HepG2 (cell line): ENCODE data around the gene TUBB4B. TPM values are rescaled to one million over a fixed set of nuclear protein-coding genes. Genes with fewer than 3 reads are reported as not detected.
A peak's percentile ranks its signal among the peaks of the same experiment; 100 is the strongest.

ENCODE experiments used
- ATAC-seq: fragments of 200-7000 bp; cut with Tn5 transposase; 3 replicates; pipeline ENCODE4 v1.9.1; 2020; ENCODE audit warnings: mild to moderate bottlenecking, moderate library complexity
- BruUV-seq: library from RNA; stranded (reverse); fragments of 400-500 nt; replicated peaks from 2 replicates; lab custom pipeline; 2021; lab: Mats Ljungman, UMichigan
- CTCF ChIA-PET: fragments of 300-600 bp; formaldehyde crosslinking; extraction: SDS; loops from one replicate; lab custom pipeline; 2021; ENCODE audit warnings: low total read pairs, inconsistent platforms, low intra/inter-chr PET ratio; lab: Yijun Ruan, JAX
- POLR2A ChIA-PET: fragments of 350-600 bp; sonication (Branson Sonifier 250); formaldehyde crosslinking; loops from one replicate; lab custom pipeline; 2020; ENCODE audit warnings: antibody characterized with exemption, inconsistent platforms; lab: Yijun Ruan, JAX
- DNase-seq: peaks from one replicate; pipeline ENCODE4 v3.0.0-alpha.2; 2015; ENCODE audit warnings: low spot score
- FAIRE-seq: peaks from 3 replicates; lab custom pipeline; 2011; peaks lifted over from hg19 to GRCh38; lab: Jason Lieb, UNC
- H2AFZ ChIP-seq: one replicate; pipeline ENCODE4 v1.6.1; 2011; ENCODE audit warnings: low read length, inconsistent platforms
- H3K27ac ChIP-seq: fragments of 300-600 bp; 3 replicates; pipeline ENCODE4 v1.8.0; 2011; ENCODE audit warnings: mixed run types, mild to moderate bottlenecking, mixed read lengths, low read length, inconsistent platforms; ENCODE audit not compliant: insufficient read depth; ENCODE audit errors: extremely low read length
- H3K27me3 ChIP-seq, 2 experiments: fragments of 200-600 bp in 1 of 2; 2 replicates in 1 of 2; 3 replicates in 1 of 2; pipeline versions ENCODE4 v1.6.0 to v1.8.0; 2011; ENCODE audit warnings: low read length in 2 of 2, mild to moderate bottlenecking in 2 of 2, moderate library complexity in 2 of 2, inconsistent platforms in 1 of 2; ENCODE audit not compliant: insufficient read depth in 2 of 2, control insufficient read depth in 1 of 2
- H3K36me3 ChIP-seq, 2 experiments: fragments of 200-600 bp in 1 of 2; replicated peaks in 1 of 2; 2 replicates in 1 of 2; 3 replicates in 1 of 2; pipeline versions ENCODE4 v1.5.1 to v1.8.0; 2011; ENCODE audit warnings: low read length in 2 of 2, inconsistent platforms in 1 of 2; ENCODE audit not compliant: insufficient read depth in 2 of 2, control insufficient read depth in 1 of 2
- H3K4me1 ChIP-seq: 2 replicates; pipeline ENCODE4 v1.5.1; 2012; ENCODE audit warnings: low read length, inconsistent platforms; ENCODE audit not compliant: insufficient read depth
- H3K4me2 ChIP-seq: 2 replicates; pipeline ENCODE4 v1.6.0; 2011; ENCODE audit warnings: low read depth, low read length, inconsistent platforms
- H3K4me3 ChIP-seq, 3 experiments: fragments of 200-600 bp in 1 of 3; sonication (generic), shearing (Covaris generic) in 1 of 3; replicated peaks in 1 of 3; 2 replicates each; pipeline ENCODE4 v1.5.1; 2011 to 2016; ENCODE audit warnings: low read length in 3 of 3, inconsistent platforms in 2 of 3, low read depth in 2 of 3, mild to moderate bottlenecking in 2 of 3, control low read depth in 1 of 3, mixed read lengths in 1 of 3; ENCODE audit not compliant: insufficient read depth in 1 of 3
- H3K79me2 ChIP-seq: one replicate; pipeline ENCODE4 v1.6.1; 2011; ENCODE audit warnings: low read length, inconsistent platforms; ENCODE audit not compliant: insufficient read depth
- H3K9ac ChIP-seq: 2 replicates; pipeline ENCODE4 v1.6.0; 2011; ENCODE audit warnings: mild to moderate bottlenecking, low read depth, low read length, inconsistent platforms; ENCODE audit not compliant: insufficient read depth
- H3K9me3 ChIP-seq: 2 replicates; pipeline ENCODE4 v1.5.1; 2012; ENCODE audit warnings: mild to moderate bottlenecking, low read length
- H4K20me1 ChIP-seq: 2 replicates; pipeline ENCODE4 v1.6.0; 2011; ENCODE audit warnings: inconsistent platforms, mild to moderate bottlenecking, low read length, moderate library complexity; ENCODE audit not compliant: insufficient read depth
- AGO2 ChIP-seq: fragments of 200-400 bp; formaldehyde crosslinking; optimal IDR thresholded peaks from 2 replicates; pipeline ENCODE3; 2017; ENCODE audit warnings: mild to moderate bottlenecking, low read depth, low read length, moderate library complexity
- KMT2B ChIP-seq: IDR thresholded peaks from 2 replicates; pipeline ENCODE4 v1.6.1; 2016; ENCODE audit warnings: missing genetic modification reagents, missing compliant biosample characterization
- ZNF367 ChIP-seq: sonication (generic); formaldehyde crosslinking; IDR thresholded peaks from 2 replicates; pipeline ENCODE4 v1.4.0; 2020; ENCODE audit warnings: missing genetic modification reagents, borderline replicate concordance
- WGBS: methylation state at CpG from one replicate; pipeline ENCODE4 v1.1.6; 2017; ENCODE audit warnings: low lambda C conversion rate; 5-methylcytosine and 5-hydroxymethylcytosine counted together
- in situ Hi-C: cut with HindIII; loops from 2 replicates; pipeline ENCODE4 v1.10.0; 2017; ENCODE audit warnings: low pct_unique_long_range_greater_than_20kb; ENCODE audit not compliant: extremely low pct_ligation_motif_present
- intact Hi-C: fragments of 100-400 bp; cut with micrococcal nuclease; formaldehyde crosslinking; loops from one replicate; pipeline ENCODE4 v1.10.0; 2022; ENCODE audit not compliant: unreplicated experiment
- polyA plus RNA-seq, 8 experiments: library from polyadenylated mRNA; depleted of rRNA in 3 of 8; stranded (reverse) in 7 of 8; unstranded in 1 of 8; fragments of >200 nt; fragmentation: Illumina TruSeq in 4 of 8; extraction: Trizol in 4 of 8; gene quantifications; 2 replicates each; pipeline versions ENCODE4 v1.2.1 to v1.2.3, GENCODE V29; 2011 to 2016; ENCODE audit warnings: low read depth in 4 of 8, missing spikeins in 1 of 8, mixed read lengths in 1 of 8; ENCODE audit not compliant: insufficient read depth in 1 of 8
- total RNA-seq, 5 experiments: library from RNA; depleted of rRNA; stranded (reverse); fragments of >200 nt; fragmentation: Illumina TruSeq; extraction: Trizol; gene quantifications; 2 replicates each; pipeline ENCODE4 v1.2.3, GENCODE V29; 2016; ENCODE audit warnings: low read depth in 1 of 5
- TF ChIP-seq, protein P1 (sequence below): IDR thresholded peaks from 2 replicates; pipeline ENCODE4 v1.6.1; 2012; ENCODE audit warnings: low read depth, low read length, improper control_type of control experiment
- TF ChIP-seq, protein P2 (sequence below): sonication (generic); formaldehyde crosslinking; IDR thresholded peaks from 2 replicates; pipeline ENCODE4 v1.8.0; 2022; ENCODE audit warnings: mild to moderate bottlenecking, missing genetic modification reagents; ENCODE audit not compliant: insufficient replicate concordance

Gene TUBB4B
- total and polyA plus RNA-seq, 2 of the 13 experiments (the other 11 are each of a cell fraction or from before 2014, with no cell fraction given), result 182 to 412 TPM

DNA sequence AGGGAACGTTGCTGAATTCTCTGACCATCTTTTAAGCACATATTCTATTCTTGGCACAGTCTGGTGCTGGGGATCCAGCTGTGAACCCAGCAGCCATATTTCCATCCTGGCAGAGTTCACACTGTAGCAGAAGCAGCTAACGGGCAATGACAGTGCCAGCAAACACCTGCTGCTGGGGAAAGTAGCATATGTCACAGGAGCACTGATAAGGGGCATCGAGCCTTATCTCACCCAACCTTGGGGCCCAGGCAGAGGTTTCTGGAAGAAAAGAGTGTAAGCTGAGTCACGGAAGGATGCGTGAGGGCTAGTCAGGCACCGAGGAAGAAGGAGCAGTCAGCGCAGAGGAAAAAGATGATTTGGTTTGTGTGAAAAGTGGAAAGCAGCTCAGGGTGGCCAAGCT, 34.5 kb upstream of the TUBB4B start (continued):
- no peak for TF ChIP-seq ZNF367 (CRISPR knock-in tag)
- no peak for TF ChIP-seq KMT2B (CRISPR knock-in tag)
- TF ChIP-seq, protein P1, sequence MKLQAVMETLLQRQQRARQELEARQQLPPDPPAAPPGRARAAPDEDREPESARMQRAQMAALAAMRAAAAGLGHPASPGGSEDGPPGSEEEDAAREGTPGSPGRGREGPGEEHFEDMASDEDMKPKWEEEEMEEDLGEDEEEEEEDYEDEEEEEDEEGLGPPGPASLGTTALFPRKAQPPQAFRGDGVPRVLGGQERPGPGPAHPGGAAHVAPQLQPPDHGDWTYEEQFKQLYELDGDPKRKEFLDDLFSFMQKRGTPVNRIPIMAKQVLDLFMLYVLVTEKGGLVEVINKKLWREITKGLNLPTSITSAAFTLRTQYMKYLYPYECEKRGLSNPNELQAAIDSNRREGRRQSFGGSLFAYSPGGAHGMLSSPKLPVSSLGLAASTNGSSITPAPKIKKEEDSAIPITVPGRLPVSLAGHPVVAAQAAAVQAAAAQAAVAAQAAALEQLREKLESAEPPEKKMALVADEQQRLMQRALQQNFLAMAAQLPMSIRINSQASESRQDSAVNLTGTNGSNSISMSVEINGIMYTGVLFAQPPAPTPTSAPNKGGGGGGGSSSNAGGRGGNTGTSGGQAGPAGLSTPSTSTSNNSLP, result no peak

DNA sequence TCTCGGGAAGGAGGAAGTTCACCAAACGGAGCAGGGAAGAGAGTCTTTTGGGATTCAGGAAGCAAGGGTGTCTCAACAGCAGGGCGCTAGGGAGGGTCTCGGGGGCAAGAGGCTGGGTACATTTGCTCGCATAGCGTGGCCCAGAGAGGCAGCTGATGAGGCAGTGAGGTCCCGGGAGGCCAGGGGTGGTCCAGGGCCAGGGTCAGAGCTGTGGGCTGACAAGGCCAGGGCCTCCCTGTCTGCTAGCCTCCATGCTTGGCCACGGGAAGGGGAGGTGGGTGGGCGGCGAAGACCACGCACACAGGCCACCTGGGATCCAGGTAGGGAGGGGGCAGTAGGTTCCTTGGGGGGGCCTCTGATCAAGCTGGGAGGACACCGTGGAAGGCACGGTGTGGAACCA, 29.6 kb upstream of the TUBB4B start:
- no peaks in the 10 kb centered on the region for H4K20me1 ChIP-seq
- in situ Hi-C loops (no loop called here), intact Hi-C loops (no loop called here)
- no peaks in the 10 kb centered on the region for H3K27me3 ChIP-seq
- no peaks in the 10 kb centered on the region for H3K9me3 ChIP-seq
- H3K9ac ChIP-seq, result no peak overlapping the region
- H3K79me2 ChIP-seq, result peaks cover 3% of the 10 kb centered on the region
- no peak overlapping the region for H3K4me3 ChIP-seq
- H3K4me2 ChIP-seq, result no peak overlapping the region
- 93% methylated on average over 13 of the region's 13 CpGs for WGBS
- no peaks in the 10 kb centered on the region; a peak in 1 of 5 replicates for H3K36me3 ChIP-seq
- no TSS peak for BruUV-seq
- H3K4me1 ChIP-seq, result peaks cover 7% of the 10 kb centered on the region
- H3K27ac ChIP-seq, result no peak overlapping the region
- ChIA-PET POLR2A (no interaction called here), CTCF (no interaction called here)
- TF ChIP-seq AGO2, result peak; percentile 85
- TF ChIP-seq, protein P2, sequence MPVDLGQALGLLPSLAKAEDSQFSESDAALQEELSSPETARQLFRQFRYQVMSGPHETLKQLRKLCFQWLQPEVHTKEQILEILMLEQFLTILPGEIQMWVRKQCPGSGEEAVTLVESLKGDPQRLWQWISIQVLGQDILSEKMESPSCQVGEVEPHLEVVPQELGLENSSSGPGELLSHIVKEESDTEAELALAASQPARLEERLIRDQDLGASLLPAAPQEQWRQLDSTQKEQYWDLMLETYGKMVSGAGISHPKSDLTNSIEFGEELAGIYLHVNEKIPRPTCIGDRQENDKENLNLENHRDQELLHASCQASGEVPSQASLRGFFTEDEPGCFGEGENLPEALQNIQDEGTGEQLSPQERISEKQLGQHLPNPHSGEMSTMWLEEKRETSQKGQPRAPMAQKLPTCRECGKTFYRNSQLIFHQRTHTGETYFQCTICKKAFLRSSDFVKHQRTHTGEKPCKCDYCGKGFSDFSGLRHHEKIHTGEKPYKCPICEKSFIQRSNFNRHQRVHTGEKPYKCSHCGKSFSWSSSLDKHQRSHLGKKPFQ, result no peak
- no peak overlapping the region for H2AFZ ChIP-seq
- FAIRE-seq, result no peak
- ATAC-seq, result no peak
- no peak for DNase-seq
